ENCODE data around the gene HOXC5.
A peak's percentile ranks its signal among the peaks of the same experiment; 100 is the strongest.
"Not testable (repeated sequence)": the region's sequence is repeated elsewhere in the genome, so short reads cannot be mapped to it uniquely, and the experiment has no call there.

Gene HOXC5

DNA sequence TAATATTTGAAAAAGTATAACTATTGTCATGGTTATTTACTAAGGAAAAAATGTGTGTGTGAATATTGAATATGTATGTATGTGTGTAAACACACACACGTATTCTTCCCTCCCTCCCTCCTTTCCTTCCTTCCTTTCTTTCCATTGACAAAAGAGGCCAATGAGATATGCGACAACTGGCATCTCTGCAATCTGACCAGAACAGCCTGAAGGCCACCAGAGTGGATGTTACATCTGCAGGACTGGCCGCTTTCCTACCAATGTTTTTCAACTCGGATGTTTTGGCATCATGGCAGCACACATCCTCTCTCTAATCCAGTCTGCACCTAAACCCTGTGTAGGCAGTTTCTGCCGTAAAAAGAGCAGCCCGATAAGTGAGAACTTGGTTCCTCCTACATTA lies 41.5 kb downstream of the HOXC5 start:
- Histone ChIP-seq H3K9ac (ENCODE audit: low read length) (no peak overlapping the region), H3K36me3 (ENCODE audit: control insufficient read depth, insufficient read depth, low read length) (no peaks in the 10 kb centered on the region), H3K4me1 (ENCODE audit: control insufficient read depth, insufficient read depth, low read length) (no peaks in the 10 kb centered on the region), H3K27me3 (ENCODE audit: control insufficient read depth, insufficient read depth, low read length) (no peaks in the 10 kb centered on the region), H3K4me3 (ENCODE audit: low read length) (no peak overlapping the region), H3K9me3 (ENCODE audit: control insufficient read depth, low read length) (no peaks in the 10 kb centered on the region)

GRCh38 chr12:54075409-54075808 lies 42.6 kb downstream of the HOXC5 start:
- Histone ChIP-seq H3K27me3 (ENCODE audit: control insufficient read depth, insufficient read depth, low read length) (no peaks in the 10 kb centered on the region), H3K4me3 (ENCODE audit: low read length) (no peak overlapping the region), H3K4me1 (ENCODE audit: control insufficient read depth, insufficient read depth, low read length) (no peaks in the 10 kb centered on the region), H3K9me3 (ENCODE audit: control insufficient read depth, low read length) (no peaks in the 10 kb centered on the region), H3K9ac (ENCODE audit: low read length) (no peak overlapping the region), H3K36me3 (ENCODE audit: control insufficient read depth, insufficient read depth, low read length) (no peaks in the 10 kb centered on the region)

DNA sequence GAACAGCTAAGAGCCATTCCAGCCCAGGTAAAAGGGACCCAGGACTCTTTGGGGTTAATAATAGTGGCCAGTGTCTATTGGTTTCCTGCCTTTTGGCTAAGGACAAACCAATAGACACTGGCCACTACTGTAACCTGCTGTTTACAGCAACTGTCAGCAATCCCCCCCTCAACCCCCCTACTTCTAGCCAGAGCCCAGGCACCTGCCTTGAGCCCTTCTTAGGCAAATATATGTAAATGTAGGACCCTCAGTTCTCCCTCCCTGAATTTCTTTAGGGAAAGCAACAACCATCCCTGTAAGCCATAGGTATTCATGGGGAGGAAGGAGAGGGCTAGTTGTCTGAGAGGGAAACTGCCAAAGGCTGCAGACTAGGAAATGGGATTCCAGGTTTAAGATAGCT lies 43.1 kb downstream of the HOXC5 start:
- H3K27me3 ChIP-seq (ENCODE audit: control insufficient read depth, insufficient read depth, low read length): no peaks in the 10 kb centered on the region
- no peak overlapping the region for H3K9ac ChIP-seq (ENCODE audit: low read length)
- no peaks in the 10 kb centered on the region for H3K4me1 ChIP-seq (ENCODE audit: control insufficient read depth, insufficient read depth, low read length)
- no peaks in the 10 kb centered on the region for H3K9me3 ChIP-seq (ENCODE audit: control insufficient read depth, low read length)
- no peaks in the 10 kb centered on the region for H3K36me3 ChIP-seq (ENCODE audit: control insufficient read depth, insufficient read depth, low read length)
- no peak overlapping the region for H3K4me3 ChIP-seq (ENCODE audit: low read length)

DNA sequence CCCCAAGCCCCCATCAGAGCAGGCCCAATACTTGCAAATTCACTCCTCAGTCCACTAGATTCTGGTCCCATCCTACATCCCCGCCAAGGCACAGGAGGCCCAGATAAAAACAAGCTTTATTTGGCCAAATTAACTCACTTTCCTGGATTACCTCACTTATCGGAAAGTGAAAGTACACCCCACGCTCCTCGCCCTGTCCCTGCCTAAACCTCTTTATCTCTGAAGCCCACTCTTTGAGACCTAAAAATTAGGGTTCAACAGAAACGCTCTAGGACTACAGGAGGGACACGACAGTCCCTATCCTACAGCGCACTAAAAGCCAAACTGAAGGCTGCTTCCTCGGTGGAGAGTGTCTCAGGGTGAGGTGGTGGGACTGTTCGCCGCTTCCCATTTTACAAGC lies 45.0 kb downstream of the HOXC5 start:
- H3K4me3 ChIP-seq (ENCODE audit: low read length); H3K9me3 ChIP-seq (ENCODE audit: control insufficient read depth, low read length); H3K27me3 ChIP-seq (ENCODE audit: control insufficient read depth, insufficient read depth, low read length); H3K36me3 ChIP-seq (ENCODE audit: control insufficient read depth, insufficient read depth, low read length); H3K9ac ChIP-seq (ENCODE audit: low read length); H3K4me1 ChIP-seq (ENCODE audit: control insufficient read depth, insufficient read depth, low read length): not testable (repeated sequence)

GRCh38 chr12:54079115-54079514 lies 46.3 kb downstream of the HOXC5 start:
- H3K36me3 ChIP-seq (ENCODE audit: control insufficient read depth, insufficient read depth, low read length); H3K27me3 ChIP-seq (ENCODE audit: control insufficient read depth, insufficient read depth, low read length); H3K4me1 ChIP-seq (ENCODE audit: control insufficient read depth, insufficient read depth, low read length); H3K4me3 ChIP-seq (ENCODE audit: low read length); H3K9me3 ChIP-seq (ENCODE audit: control insufficient read depth, low read length): not testable (repeated sequence)
- peak overlapping the region; percentile 43 for H3K9ac ChIP-seq (ENCODE audit: low read length)

DNA sequence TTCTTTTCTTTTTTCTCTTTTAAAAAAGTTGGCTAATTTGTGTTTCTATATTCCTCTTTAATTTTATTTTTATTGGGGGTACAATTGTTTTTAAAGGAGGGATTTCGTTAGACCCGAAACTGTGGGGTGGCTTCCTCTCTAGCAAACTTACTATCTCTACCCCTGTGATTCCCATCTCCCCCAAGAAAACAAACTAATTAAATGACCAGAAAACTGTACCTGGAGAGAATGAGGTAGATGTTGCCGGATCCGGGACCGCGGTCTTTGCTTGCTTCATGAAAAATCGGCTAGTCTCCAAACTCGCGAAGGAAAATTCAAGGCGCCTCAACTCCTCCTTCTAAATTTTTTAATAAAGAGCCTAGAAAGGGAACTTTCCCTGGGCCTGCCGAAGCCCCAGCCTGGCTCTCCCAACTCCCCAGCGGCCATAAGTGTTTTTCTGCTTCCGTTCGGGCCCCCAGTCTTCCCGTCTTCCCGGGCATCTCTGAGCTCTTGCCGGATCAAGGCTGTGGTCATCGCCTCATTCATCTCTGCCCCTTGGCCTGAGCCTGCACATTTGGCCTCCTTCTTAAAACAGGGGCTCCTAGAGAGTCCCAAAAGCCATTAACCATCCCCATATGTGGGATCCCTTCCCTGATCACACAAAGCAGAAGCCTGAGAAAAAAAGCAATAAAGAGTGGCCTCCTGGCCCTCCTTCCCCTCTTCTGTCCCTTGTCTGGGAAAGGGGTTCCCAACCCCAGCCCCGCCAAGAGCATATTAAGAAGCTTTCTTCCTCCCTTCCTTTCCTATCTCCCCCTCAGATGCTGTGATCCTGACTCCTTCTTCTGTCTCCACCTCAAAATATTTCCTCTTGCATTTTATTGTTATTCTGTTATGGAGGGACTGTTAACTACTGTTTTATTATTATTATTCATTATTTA lies 47.4 kb downstream of the HOXC5 start:
- not testable (repeated sequence) for H3K4me1 ChIP-seq (ENCODE audit: control insufficient read depth, insufficient read depth, low read length); H3K27me3 ChIP-seq (ENCODE audit: control insufficient read depth, insufficient read depth, low read length); H3K9me3 ChIP-seq (ENCODE audit: control insufficient read depth, low read length); H3K36me3 ChIP-seq (ENCODE audit: control insufficient read depth, insufficient read depth, low read length); H3K4me3 ChIP-seq (ENCODE audit: low read length)
- peak overlapping the region; percentile 22 for H3K9ac ChIP-seq (ENCODE audit: low read length)

DNA sequence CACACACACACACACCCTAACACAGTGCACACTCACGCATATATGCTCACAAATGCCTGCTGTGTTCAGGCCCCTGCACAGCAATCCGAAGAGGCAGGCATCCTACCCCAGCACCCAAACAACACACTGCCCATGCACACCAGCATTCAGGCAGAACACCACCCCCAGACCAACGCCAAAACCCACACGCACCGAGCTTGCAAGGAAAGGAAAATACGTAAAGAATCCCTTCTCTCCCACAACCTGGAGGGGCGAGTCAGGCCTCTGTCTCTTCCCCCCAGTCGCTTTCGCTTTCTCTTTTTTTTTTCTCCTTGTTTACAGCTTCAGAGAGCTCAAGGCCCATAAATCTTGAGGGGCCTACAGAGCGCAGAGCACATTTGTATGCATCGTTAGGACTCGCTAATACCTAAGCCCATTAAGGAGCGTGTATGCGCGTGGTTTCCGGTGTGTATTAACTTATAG lies 48.2 kb downstream of the HOXC5 start:
- H3K4me3 ChIP-seq (ENCODE audit: low read length); H3K4me1 ChIP-seq (ENCODE audit: control insufficient read depth, insufficient read depth, low read length); H3K9me3 ChIP-seq (ENCODE audit: control insufficient read depth, low read length); H3K27me3 ChIP-seq (ENCODE audit: control insufficient read depth, insufficient read depth, low read length); H3K36me3 ChIP-seq (ENCODE audit: control insufficient read depth, insufficient read depth, low read length): not testable (repeated sequence)
- H3K9ac ChIP-seq (ENCODE audit: low read length): peak overlapping the region; percentile 34

DNA sequence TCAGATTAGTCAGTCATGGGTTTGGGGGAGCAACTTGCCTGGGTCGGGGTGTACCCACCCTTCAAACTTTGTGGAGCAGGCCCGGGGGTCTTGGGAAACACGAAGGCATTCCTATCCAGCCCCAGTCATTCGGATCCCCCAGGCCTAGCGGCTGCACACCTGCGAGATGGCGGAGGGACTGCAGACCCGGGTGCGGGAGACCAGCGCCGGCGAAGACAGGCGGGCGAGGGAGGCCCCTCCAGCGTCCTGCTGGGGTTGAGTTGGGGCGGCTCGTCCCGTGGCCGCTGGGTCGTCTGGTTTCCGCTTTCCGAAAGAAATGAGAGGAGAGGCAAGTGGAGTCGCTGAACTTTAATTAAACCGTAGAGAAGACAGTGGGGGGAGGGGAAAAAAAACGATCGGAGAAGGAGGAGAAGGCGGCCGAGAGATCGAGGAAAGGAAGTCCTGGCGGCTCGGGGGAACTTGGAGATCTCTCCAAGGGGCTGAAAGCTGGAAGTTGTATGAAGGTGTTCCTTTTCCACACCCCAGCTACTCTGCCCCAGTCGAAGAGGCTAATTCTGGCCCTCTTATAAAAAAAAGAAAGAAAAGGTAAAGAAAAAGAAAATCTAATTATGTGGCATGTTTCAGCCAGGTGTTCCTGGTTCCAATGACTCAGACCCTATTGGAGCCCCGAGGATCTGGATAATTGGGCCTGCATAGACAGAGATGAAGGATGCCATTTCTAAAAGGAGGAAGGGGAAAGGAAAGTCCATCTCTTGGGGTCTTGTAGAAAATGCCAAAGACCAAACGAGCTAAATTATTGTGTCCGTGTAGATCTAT lies 48.9 kb downstream of the HOXC5 start:
- not testable (repeated sequence) for H3K9me3 ChIP-seq (ENCODE audit: control insufficient read depth, low read length); H3K4me1 ChIP-seq (ENCODE audit: control insufficient read depth, insufficient read depth, low read length); H3K27me3 ChIP-seq (ENCODE audit: control insufficient read depth, insufficient read depth, low read length); H3K36me3 ChIP-seq (ENCODE audit: control insufficient read depth, insufficient read depth, low read length); H3K4me3 ChIP-seq (ENCODE audit: low read length)
- peak overlapping the region; percentile 43 for H3K9ac ChIP-seq (ENCODE audit: low read length)

DNA sequence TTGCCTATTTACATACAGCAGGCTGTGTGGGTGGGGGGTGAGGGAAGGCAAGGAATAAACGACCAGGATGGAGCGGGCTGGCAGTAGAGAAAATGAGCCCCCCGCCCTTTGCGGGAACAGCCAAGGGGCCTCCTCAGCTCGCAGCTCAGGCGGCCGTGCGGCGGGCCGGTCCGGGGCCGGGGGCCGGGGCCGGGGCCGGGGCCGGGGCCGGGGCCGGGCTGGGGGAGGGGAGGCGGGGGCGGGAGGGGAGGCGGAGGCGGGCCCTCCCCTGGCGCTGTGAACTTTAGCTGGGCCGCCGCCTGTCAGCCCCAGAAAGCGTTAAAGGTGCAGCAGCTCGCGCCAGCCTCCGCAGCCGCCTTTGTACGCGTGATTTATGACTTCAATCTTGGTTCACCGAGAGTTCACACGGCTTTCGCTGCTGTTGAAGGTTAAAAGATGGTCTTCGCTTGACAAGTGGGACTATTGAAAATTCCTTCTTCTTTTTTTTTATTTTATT lies 49.6 kb downstream of the HOXC5 start:
- Histone ChIP-seq H3K27me3 (ENCODE audit: control insufficient read depth, insufficient read depth, low read length) (no peaks in the 10 kb centered on the region), H3K9ac (ENCODE audit: low read length) (no peak overlapping the region), H3K4me1 (ENCODE audit: control insufficient read depth, insufficient read depth, low read length) (peaks cover 6% of the 10 kb centered on the region), H3K9me3 (ENCODE audit: control insufficient read depth, low read length) (no peaks in the 10 kb centered on the region), H3K4me3 (ENCODE audit: low read length) (no peak overlapping the region), H3K36me3 (ENCODE audit: control insufficient read depth, insufficient read depth, low read length) (no peaks in the 10 kb centered on the region)

Measured in mucosa of stomach (tissue), 1 donor.